Mucosa of descending colon (tissue), 3 donors: ENCODE measurements around the gene TSHZ2. TPM values are rescaled to one million over a fixed set of nuclear protein-coding genes. Genes with fewer than 3 reads are reported as not detected.

Experiments used
- ATAC-seq: fragments of 200-7000 bp; cut with Tn5 transposase; one replicate; pipeline ENCODE4 v1.9.1; 2020; ENCODE audit warnings: mild to moderate bottlenecking, moderate library complexity
- DNase-seq, 3 donors: peaks; one replicate each; pipeline ENCODE4 v3.0.0-alpha.2; 2020
- H3K36me3 ChIP-seq: fragments of 200-600 bp; one replicate; pipeline ENCODE4 v1.8.0; 2021; ENCODE audit warnings: low read depth, mild to moderate bottlenecking
- H3K4me1 ChIP-seq: fragments of 200-600 bp; one replicate; pipeline ENCODE4 v1.8.0; 2021; ENCODE audit warnings: low read depth, mild to moderate bottlenecking
- H3K4me3 ChIP-seq: fragments of 200-600 bp; one replicate; pipeline ENCODE4 v1.8.0; 2021; ENCODE audit warnings: mild to moderate bottlenecking
- H3K9me3 ChIP-seq: fragments of 200-600 bp; one replicate; pipeline ENCODE4 v1.8.0; 2021; ENCODE audit warnings: mild to moderate bottlenecking
- intact Hi-C, 2 donors: fragments of 100-400 bp; cut with DNase I in 1 of 2; cut with micrococcal nuclease in 1 of 2; formaldehyde crosslinking; loops; one replicate each; pipeline versions ENCODE4 v1.11.0 to v1.11.1; 2022; cut with DNase I, micrococcal nuclease
- total RNA-seq, 3 donors: library from RNA; stranded (reverse); fragmentation: NEBNext Ultra II Directional in 2 of 3; extraction: Animal tissue kit (Norgen Biotek cat#: 25700) in 2 of 3; gene quantifications; one replicate each; pipeline versions ENCODE4 v1.2.1 to v1.2.4, GENCODE V29; 2021 to 2023
- TF ChIP-seq, protein P1 (sequence below): fragments of 200-600 bp; IDR thresholded peaks from one replicate; pipeline ENCODE4 v1.8.0; 2022; ENCODE audit warnings: antibody characterized with exemption, mild to moderate bottlenecking
- donor health status: DM: no; HTN: no; CAD: no; lungs with moderate emphysema.
- donor health status: DM: no; HTN: no; CAD: no.
- donor health status: DM: no; HTN: yes; CAD: no.

TSHZ2 gene
- total RNA-seq, 3 donors from 2014 or later: 1.9 to 17.8 (median 3.6) TPM

DNA sequence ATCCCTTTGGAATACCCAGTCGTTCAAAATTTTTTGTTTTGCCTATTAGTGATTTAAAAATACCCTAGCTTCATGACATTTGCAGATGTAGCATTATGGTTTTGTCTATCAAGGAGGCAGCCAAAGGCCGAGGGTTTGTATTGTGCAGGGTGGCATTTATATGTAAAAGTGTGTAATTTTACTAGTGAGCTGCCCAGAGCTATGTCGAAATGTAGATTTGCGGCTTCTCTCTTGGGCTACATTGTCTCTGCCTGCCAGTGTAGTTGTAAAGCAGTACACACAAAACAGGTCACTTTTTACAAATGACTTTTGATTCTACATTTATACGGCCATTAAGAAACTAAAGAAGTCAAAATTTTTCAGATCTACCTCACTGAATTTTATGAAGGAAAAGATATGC lies 87.7 kb downstream of the TSHZ2 start:
- H3K9me3 ChIP-seq: no peaks in the 10 kb centered on the region
- intact Hi-C loops: no loop called here
- no peaks in the 10 kb centered on the region for H3K36me3 ChIP-seq
- no peaks in the 10 kb centered on the region for H3K4me1 ChIP-seq
- TF ChIP-seq, protein P1, sequence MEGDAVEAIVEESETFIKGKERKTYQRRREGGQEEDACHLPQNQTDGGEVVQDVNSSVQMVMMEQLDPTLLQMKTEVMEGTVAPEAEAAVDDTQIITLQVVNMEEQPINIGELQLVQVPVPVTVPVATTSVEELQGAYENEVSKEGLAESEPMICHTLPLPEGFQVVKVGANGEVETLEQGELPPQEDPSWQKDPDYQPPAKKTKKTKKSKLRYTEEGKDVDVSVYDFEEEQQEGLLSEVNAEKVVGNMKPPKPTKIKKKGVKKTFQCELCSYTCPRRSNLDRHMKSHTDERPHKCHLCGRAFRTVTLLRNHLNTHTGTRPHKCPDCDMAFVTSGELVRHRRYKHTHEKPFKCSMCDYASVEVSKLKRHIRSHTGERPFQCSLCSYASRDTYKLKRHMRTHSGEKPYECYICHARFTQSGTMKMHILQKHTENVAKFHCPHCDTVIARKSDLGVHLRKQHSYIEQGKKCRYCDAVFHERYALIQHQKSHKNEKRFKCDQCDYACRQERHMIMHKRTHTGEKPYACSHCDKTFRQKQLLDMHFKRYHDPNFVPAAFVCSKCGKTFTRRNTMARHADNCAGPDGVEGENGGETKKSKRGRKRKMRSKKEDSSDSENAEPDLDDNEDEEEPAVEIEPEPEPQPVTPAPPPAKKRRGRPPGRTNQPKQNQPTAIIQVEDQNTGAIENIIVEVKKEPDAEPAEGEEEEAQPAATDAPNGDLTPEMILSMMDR: no peak
- no peak overlapping the region for H3K4me3 ChIP-seq
- ATAC-seq (no peak), DNase-seq (no peak)

DNA sequence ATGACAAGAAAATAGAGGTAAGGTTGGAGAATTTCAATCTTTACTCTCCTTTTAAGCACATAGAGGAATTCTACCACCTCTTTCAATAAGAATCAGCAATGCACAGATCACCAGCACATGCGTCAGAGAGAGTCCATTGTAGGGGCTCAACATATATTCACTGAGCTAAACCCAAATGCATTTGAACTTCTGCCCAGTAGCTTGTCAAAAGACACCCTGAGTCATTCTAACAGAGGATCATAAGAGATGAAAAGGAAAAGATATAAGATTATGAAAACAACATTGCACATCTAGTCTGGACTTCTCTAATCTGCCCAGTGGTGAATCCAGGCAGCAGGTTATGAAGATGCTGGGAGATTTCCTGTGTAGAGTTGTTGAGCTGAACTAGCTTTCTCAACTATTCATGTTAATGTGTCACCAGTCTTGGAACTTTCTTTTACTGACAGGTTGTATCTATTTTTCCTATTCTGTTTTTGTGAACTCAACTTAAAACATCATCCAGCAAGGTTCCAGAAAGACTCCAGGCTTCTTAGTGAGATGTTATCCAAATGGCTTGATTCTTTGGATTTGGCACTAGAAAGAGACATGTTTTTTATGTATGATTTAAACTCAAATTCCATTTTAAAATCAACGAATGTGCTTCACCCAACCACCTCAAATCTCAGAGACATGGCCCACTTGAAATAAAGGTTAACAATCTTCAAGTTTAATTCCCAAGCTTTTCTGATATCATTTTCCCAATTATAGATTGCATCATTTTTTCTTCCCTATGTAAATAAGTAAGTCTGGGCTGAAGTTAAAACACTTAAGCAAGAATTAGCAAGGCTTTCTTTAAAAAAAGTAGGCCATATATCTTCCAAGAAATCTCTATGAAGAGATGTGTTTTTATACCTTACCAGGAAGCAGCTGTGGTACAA lies 89.3 kb downstream of the TSHZ2 start:
- intact Hi-C loops: no loop called here
- TF ChIP-seq, protein P1: no peak
- no peak overlapping the region for H3K4me3 ChIP-seq
- ATAC-seq: no peak
- DNase-seq: no peak
- H3K36me3 ChIP-seq: no peaks in the 10 kb centered on the region
- H3K4me1 ChIP-seq: no peaks in the 10 kb centered on the region
- H3K9me3 ChIP-seq: no peaks in the 10 kb centered on the region

DNA sequence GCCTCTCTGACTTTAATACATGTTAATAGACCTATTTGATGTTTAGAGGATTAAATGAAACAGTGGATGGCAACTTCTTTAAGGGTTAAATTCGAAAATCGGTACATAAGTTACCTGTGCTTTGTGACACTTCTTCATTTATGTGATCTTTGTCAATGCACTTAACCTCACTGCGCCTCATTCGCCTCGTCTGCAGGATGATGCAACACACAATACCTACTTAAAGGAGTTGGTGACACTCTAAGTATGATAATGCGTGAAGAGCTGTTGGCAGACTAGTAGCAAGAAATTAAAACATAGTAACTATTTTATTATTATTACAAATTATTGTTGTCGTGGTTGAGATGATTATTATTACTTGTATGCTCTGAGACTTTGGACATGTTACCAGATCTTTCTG lies 92.8 kb downstream of the TSHZ2 start:
- Histone ChIP-seq H3K4me3 (no peak overlapping the region), H3K9me3 (no peaks in the 10 kb centered on the region), H3K36me3 (no peaks in the 10 kb centered on the region), H3K4me1 (no peaks in the 10 kb centered on the region)
- ATAC-seq (no peak), DNase-seq (no peak)
- intact Hi-C loops: no loop called here
- TF ChIP-seq, protein P1: no peak

DNA sequence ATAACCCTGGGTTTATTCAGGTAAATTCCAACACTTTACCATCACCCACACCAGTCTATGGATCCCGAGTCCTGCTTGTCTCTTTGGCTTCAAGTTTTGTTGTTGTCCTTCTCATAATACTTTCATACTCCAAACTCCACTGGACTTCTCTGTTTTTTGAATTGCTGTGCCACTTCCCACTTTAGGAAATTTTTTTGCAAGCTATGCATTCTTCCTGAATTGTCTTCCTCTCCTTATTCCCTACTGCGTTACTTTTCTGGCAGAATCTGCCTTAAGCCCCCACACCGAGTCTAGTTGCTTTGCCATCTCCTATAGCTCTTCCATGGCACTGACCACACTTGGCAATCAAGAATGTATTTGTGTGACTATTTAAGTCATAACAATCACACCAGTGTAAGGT lies 96.1 kb downstream of the TSHZ2 start:
- intact Hi-C loops: no loop called here
- DNase-seq (no peak), ATAC-seq (no peak)
- H3K4me1 ChIP-seq: no peaks in the 10 kb centered on the region
- TF ChIP-seq, protein P1: no peak
- no peaks in the 10 kb centered on the region for H3K9me3 ChIP-seq
- H3K36me3 ChIP-seq: no peaks in the 10 kb centered on the region
- H3K4me3 ChIP-seq: no peak overlapping the region

DNA sequence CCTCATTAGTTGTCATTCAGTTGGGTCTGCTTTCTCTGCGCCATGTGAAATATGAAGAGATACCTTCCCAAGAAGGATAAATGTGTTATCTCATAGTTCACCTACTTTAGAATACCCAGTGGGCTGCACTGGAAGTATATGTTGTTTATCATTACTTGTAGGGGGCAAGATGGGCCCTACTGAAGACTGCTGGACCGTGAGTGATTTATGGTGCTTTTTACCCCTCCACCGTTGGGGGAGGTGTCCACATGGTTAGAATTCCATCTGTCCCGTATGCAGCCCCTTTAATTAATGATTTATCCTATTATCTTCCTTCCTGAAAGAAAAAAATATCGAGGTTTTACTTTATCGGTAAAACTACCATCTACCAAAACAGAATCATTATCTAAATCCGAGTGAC lies 97.0 kb downstream of the TSHZ2 start:
- TF ChIP-seq, protein P1: no peak
- Histone ChIP-seq H3K9me3 (no peaks in the 10 kb centered on the region), H3K36me3 (no peaks in the 10 kb centered on the region), H3K4me3 (no peak overlapping the region), H3K4me1 (no peaks in the 10 kb centered on the region)
- ATAC-seq (no peak), DNase-seq (no peak)
- intact Hi-C loops: no loop called here
